ENCODE measurements around the gene RIPOR3. TPM values are rescaled to one million over a fixed set of nuclear protein-coding genes. Genes with fewer than 3 reads are reported as not detected.
"Not testable (repeated sequence)": the region's sequence is repeated elsewhere in the genome, so short reads cannot be mapped to it uniquely, and the experiment has no call there.

Gene RIPOR3
- total and polyA plus RNA-seq, 5 experiments from 2014 or later: 0.53 to 2.4 (median 0.98) TPM; not detected in 2

DNA sequence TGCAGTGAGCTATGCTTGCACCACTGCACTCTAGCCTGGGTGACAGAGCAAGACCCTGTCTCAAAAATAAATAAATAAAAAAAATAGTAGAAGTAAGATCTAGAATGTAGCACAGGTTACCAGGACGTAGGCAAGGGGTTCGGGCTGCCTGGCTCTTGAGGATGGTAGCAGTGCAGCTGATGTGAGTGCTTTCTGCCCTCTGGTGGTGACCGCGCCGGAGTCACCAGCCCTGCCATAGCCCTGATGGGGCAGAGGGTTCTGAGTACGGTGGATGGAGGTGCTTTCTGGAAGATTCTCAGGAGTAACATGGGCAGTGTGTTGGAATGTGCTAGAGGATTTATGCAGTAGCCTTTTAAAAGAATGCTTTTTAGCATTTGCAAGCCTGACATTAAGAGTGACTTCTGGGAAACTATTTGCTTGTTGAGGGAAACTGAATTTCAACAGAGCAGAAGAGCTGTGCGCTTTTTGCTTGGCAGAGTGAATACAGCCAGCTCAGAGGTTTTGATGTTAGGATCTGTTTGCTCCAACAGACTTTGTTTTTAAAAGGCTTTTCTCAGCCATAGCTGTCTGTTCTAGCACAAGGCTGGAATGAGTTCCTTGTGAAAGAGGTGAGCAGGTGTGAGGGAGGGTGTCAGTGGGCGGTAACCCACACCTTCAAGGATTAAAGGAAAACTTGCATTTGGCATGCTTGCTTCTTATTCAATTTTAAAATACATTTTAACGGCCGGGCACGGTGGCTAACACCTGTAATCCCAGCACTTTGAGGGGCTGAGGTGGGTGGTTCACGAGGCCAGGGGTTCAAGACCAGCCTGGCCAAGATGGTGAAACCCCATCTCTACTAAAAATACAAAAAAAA lies 115.2 kb downstream of the RIPOR3 start:
- H3K36me3 Mint-ChIP-seq: peaks cover 0 to 83% (median 3%) of the 10 kb centered on the region in 3 donors
- POLR2A ChIA-PET: interaction anchor here (1.2 to 2.2 kb wide), 2 partner anchors 65 to 72 kb away, joined by 3 to 9 read pairs; partner anchors contain the start of gene PTPN1
- DNase-seq: peak; percentile 22 to 73 (median 48)

DNA sequence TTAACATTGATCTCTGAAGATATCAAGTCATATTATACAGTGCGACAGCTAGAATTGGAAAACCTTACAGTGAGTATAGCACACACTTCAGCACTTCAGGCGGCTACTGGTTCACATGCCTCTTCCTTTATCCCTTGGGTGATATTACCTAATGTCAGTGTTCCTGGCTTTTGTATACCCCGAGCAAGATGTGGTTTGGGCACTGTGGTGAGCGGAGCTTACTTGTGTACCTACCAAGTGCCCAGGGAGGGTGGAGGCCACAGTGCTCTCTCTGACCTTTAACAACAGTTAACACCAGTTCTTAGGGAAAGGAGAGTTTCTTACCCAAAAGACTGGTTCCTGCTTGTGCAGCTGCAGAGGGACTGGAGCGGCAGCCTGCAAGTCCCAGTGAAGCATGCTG lies 116.8 kb downstream of the RIPOR3 start:
- H3K27me3 Mint-ChIP-seq: no peaks in the 10 kb centered on the region
- no peaks in the 10 kb centered on the region for H3K9me3 Mint-ChIP-seq

More for the DNA sequence above, 115.2 kb downstream of the RIPOR3 start:
- peak; percentile 85 to 92 for ATAC-seq
- H3K27ac Mint-ChIP-seq: peak overlapping the region in 7 of 10 donors; percentile 10 to 86 (median 66)
- H3K4me3 Mint-ChIP-seq: no peak overlapping the region
- H3K4me1 Mint-ChIP-seq: peaks cover 12 to 39% (median 28%) of the 10 kb centered on the region in 4 donors
- H3K9me3 Mint-ChIP-seq: no peaks in the 10 kb centered on the region
- H3K27me3 Mint-ChIP-seq: no peaks in the 10 kb centered on the region

DNA sequence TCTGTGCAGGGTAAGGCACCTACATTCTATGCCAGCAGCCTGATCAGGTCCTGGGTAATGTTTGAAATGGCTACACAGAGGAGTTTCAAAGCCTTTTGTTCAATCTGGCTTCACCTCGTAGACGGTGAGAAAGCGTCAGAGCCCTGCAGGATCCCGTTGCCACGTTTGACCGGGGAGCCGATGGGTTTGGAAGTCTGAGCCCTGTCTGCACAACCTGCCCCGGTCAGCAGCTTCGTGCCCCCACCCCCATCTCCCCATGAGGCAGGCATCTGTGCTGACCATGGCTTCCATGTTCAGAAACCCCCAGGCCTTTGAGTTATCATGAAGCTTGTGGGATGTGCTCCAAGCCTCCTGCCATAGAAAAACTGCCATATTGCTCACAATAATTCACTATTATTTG lies 117.2 kb downstream of the RIPOR3 start:
- H3K4me1 Mint-ChIP-seq: peaks cover 21 to 54% (median 47%) of the 10 kb centered on the region in 4 donors
- no peaks in the 10 kb centered on the region for H3K9me3 Mint-ChIP-seq
- POLR2A ChIA-PET: interaction anchor here (0.5 to 2.2 kb wide), 3 partner anchors 15 to 94 kb away, joined by 3 to 9 read pairs (median 4); partner anchors contain the start of gene PTPN1
- no peak overlapping the region for H3K4me3 Mint-ChIP-seq
- ATAC-seq (no peak), DNase-seq (no peak)
- peaks cover 0 to 67% (median 0%) of the 10 kb centered on the region in 3 donors for H3K36me3 Mint-ChIP-seq
- peak overlapping the region in 5 of 10 donors; percentile 12 to 73 (median 55) for H3K27ac Mint-ChIP-seq
- no peaks in the 10 kb centered on the region for H3K27me3 Mint-ChIP-seq

More for the DNA sequence above, 116.8 kb downstream of the RIPOR3 start:
- Mint-ChIP-seq H3K4me1 (peaks cover 17 to 50% (median 42%) of the 10 kb centered on the region in 4 donors), H3K36me3 (peaks cover 0 to 67% (median 0%) of the 10 kb centered on the region in 3 donors), H3K4me3 (no peak overlapping the region), H3K27ac (peak overlapping the region in 6 of 10 donors; percentile 12 to 69 (median 48))
- no peak for DNase-seq
- POLR2A ChIA-PET: interaction anchor here (0.5 to 2.2 kb wide), 4 partner anchors 15 to 369 kb away, joined by 3 to 9 read pairs (median 4); partner anchors contain the start of gene PTPN1
- ATAC-seq: no peak

GRCh38 chr20:50572938-50573777 lies 118.2 kb downstream of the RIPOR3 start:
- POLR2A ChIA-PET: interaction anchor here (1.5 kb wide), 1 partner anchor 93 kb away, joined by 3 read pairs; no protein-coding TSS in a partner anchor
- H3K27ac Mint-ChIP-seq: peak overlapping the region in 9 of 10 donors; percentile 36 to 66 (median 57)
- H3K36me3 Mint-ChIP-seq: peaks cover 0 to 67% (median 0%) of the 10 kb centered on the region in 3 donors
- H3K9me3 Mint-ChIP-seq: no peaks in the 10 kb centered on the region
- ATAC-seq (no peak), DNase-seq (no peak)
- no peaks in the 10 kb centered on the region for H3K27me3 Mint-ChIP-seq
- peak overlapping the region in 1 of 10 donors; percentile 36 for H3K4me3 Mint-ChIP-seq
- peaks cover 25 to 62% (median 54%) of the 10 kb centered on the region in 4 donors for H3K4me1 Mint-ChIP-seq

GRCh38 chr20:50571466-50571865 lies 119.9 kb downstream of the RIPOR3 start:
- Mint-ChIP-seq H3K4me3 (no peak overlapping the region), H3K27me3 (no peaks in the 10 kb centered on the region), H3K4me1 (peaks cover 25 to 77% (median 64%) of the 10 kb centered on the region in 4 donors), H3K9me3 (no peaks in the 10 kb centered on the region), H3K36me3 (peaks cover 0 to 75% (median 1%) of the 10 kb centered on the region in 3 donors), H3K27ac (peak overlapping the region in 7 of 10 donors; percentile 12 to 91 (median 57))
- POLR2A ChIA-PET: no interaction called here
- DNase-seq: no peak
- no peak for ATAC-seq

GRCh38 chr20:50569864-50570836 lies 121.2 kb downstream of the RIPOR3 start:
- Mint-ChIP-seq H3K27ac (peak overlapping the region in 9 of 10 donors; percentile 43 to 92 (median 84)), H3K4me1 (peaks cover 24 to 72% (median 64%) of the 10 kb centered on the region in 4 donors), H3K36me3 (peaks cover 0 to 76% (median 2%) of the 10 kb centered on the region in 3 donors), H3K4me3 (peak overlapping the region in 9 of 10 donors; percentile 21 to 69 (median 43)), H3K27me3 (no peaks in the 10 kb centered on the region), H3K9me3 (no peaks in the 10 kb centered on the region)
- DNase-seq (peak in 5 of 10 donors; percentile 21 to 61 (median 34)), ATAC-seq (peak; percentile 71 to 82)
- POLR2A ChIA-PET: interaction anchor here (0.9 to 1.1 kb wide), 3 partner anchors 59 to 87 kb away, joined by 3 to 6 read pairs (median 3); partner anchors contain the start of gene PTPN1

DNA sequence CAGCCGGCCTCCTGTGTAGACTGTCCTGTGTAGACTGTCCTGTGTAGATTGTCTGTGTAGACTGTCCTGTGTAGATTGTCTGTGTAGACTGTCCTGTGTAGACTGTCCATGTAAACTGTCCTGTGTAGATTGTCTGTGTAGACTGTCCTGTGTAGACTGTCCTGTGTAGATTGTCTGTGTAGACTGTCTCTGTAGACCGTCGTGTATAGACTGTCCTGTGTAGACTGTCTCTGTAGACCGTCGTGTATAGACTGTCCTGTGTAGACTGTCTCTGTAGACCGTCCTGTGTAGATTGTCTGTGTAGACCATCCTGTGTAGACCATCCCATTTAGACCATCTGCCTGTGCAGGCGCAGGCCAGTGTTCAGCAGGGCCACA lies 121.9 kb downstream of the RIPOR3 start:
- H3K27ac Mint-ChIP-seq: peak overlapping the region; percentile 21 to 91 (median 74)
- DNase-seq, H3K27me3 Mint-ChIP-seq, H3K9me3 Mint-ChIP-seq, POLR2A ChIA-PET: not testable (repeated sequence)
- H3K4me3 Mint-ChIP-seq: peak overlapping the region in 4 of 10 donors; percentile 8 to 55 (median 28)
- ATAC-seq: peak in 1 of 2 donors; percentile 14
- H3K36me3 Mint-ChIP-seq: peaks cover 0 to 76% (median 5%) of the 10 kb centered on the region in 3 donors
- H3K4me1 Mint-ChIP-seq: peaks cover 29 to 74% (median 64%) of the 10 kb centered on the region in 4 donors

DNA sequence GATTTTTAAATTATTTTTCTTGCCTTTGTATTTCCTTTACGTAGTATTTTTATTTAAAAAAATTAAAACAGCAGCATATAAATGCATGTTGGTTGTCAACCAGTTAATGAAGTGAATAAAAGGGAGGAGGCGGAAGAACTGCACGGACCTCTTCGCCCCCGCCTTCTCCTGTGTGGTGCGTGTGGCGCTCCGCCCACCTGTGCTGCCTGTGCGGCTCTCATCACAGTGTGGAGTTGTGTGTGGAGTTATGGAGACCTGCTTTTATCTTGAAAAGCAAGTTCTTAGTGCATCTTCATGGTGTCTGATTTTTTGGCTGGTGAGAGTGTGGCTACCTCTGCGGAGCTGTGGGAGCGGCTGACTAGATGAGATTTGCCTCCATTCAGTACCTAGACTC lies 122.8 kb downstream of the RIPOR3 start:
- DNase-seq (no peak), ATAC-seq (no peak)
- H3K4me3 Mint-ChIP-seq: peak overlapping the region in 1 of 10 donors; percentile 5
- peak overlapping the region in 7 of 10 donors; percentile 33 to 91 (median 66) for H3K27ac Mint-ChIP-seq
- H3K4me1 Mint-ChIP-seq: peaks cover 29 to 75% (median 64%) of the 10 kb centered on the region in 4 donors
- H3K27me3 Mint-ChIP-seq: no peaks in the 10 kb centered on the region
- POLR2A ChIA-PET: no interaction called here
- H3K36me3 Mint-ChIP-seq: peaks cover 0 to 74% (median 5%) of the 10 kb centered on the region in 3 donors
- H3K9me3 Mint-ChIP-seq: no peaks in the 10 kb centered on the region

DNA sequence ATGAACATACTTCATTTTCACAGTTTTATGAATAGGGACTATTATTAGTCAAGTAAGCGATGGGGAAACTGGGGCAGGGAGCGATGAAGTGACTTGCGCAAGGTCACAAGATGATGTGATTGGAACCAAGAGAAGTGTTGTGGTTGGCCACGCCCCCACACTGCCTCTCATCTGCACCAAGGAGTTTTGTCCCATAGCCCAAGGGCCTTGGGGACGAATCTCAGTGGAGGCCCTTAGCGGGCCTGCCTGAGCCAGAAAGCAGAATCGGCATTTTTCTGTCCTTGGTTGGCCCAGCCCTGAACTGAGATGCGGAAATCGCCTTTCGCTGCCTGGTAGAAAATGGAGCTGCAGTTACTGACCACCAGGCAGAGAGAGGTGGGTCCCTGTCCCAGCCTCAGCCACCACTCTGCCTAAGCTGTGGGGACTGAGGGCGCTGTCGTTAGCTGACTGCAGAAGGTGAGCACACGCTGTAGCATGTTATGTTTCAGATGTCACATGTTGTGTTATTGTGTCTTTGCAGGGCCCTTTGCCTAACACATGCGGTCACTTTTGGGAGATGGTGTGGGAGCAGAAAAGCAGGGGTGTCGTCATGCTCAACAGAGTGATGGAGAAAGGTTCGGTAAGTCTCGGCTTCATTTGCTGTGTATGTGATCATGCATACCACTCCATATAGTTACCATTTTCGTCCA lies 123.3 kb downstream of the RIPOR3 start:
- peak overlapping the region in 1 of 10 donors; percentile 20 for H3K4me3 Mint-ChIP-seq
- ATAC-seq (no peak), DNase-seq (no peak)
- peaks cover 29 to 75% (median 59%) of the 10 kb centered on the region in 4 donors for H3K4me1 Mint-ChIP-seq
- H3K36me3 Mint-ChIP-seq: peaks cover 0 to 74% (median 6%) of the 10 kb centered on the region in 3 donors
- POLR2A ChIA-PET: no interaction called here
- no peaks in the 10 kb centered on the region for H3K27me3 Mint-ChIP-seq
- H3K9me3 Mint-ChIP-seq: no peaks in the 10 kb centered on the region
- peak overlapping the region in 8 of 10 donors; percentile 13 to 82 (median 64) for H3K27ac Mint-ChIP-seq

DNA sequence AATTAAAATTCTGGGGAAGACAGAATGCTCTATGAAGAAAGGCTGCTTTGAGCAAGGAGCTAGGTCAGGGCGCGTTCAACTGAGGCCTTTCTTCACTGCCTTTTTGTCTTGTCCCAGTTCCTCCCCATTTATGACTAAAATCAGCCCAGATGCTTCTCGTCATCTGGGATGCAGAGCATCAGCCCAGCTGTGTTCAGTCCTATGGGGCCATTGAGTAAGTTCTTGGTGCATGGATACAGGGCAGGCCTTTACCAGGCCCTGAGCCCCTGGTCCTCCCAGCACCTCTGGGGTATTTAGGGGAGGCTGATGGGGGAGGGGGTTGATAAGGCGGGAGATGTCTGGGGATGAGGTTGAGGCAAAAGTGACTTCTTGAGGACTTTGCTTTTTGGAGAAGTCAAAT lies 125.5 kb downstream of the RIPOR3 start:
- Mint-ChIP-seq H3K36me3 (peaks cover 0 to 84% (median 10%) of the 10 kb centered on the region in 3 donors), H3K4me1 (peaks cover 30 to 66% (median 48%) of the 10 kb centered on the region in 4 donors), H3K4me3 (no peak overlapping the region), H3K27me3 (no peaks in the 10 kb centered on the region), H3K9me3 (no peaks in the 10 kb centered on the region), H3K27ac (peak overlapping the region in 7 of 10 donors; percentile 17 to 66 (median 40))
- DNase-seq (no peak), ATAC-seq (no peak)
- POLR2A ChIA-PET: interaction anchor here (0.6 kb wide), 1 partner anchor 373 kb away, joined by 3 read pairs; no protein-coding TSS in a partner anchor
